Psoas muscle (tissue), 8 donors: ENCODE data around the gene MCTP1. TPM values are rescaled to one million over a fixed set of nuclear protein-coding genes. Genes with fewer than 3 reads are reported as not detected.

Experiments
- ATAC-seq, 4 donors: fragments of 200-7000 bp; cut with Tn5 transposase; one replicate each; pipeline ENCODE4 v1.9.1; 2020; ENCODE audit warnings: moderate library complexity in 3 of 4, mild to moderate bottlenecking in 2 of 4
- DNase-seq, 2 donors: peaks; one replicate each; pipeline ENCODE4 v3.0.0-alpha.2; 2020
- H3K27ac ChIP-seq: fragments of 200-600 bp; one replicate; pipeline ENCODE4 v1.8.0; 2022
- H3K27me3 ChIP-seq, 3 donors: fragments of 200-600 bp in 1 of 3; one replicate each; pipeline versions ENCODE4 v1.6.1 to v1.8.0; 2013 to 2022; ENCODE audit warnings: low read length in 2 of 3, mild to moderate bottlenecking in 2 of 3, moderate library complexity in 1 of 3; ENCODE audit not compliant: insufficient read depth in 3 of 3
- H3K36me3 ChIP-seq, 2 donors: fragments of 200-600 bp in 1 of 2; one replicate each; pipeline versions ENCODE4 v1.6.1 to v1.8.0; 2013 to 2022; ENCODE audit warnings: low read depth in 1 of 2, mild to moderate bottlenecking in 1 of 2, moderate library complexity in 1 of 2; ENCODE audit not compliant: insufficient read depth in 1 of 2
- H3K4me1 ChIP-seq: fragments of 200-600 bp; one replicate; pipeline ENCODE4 v1.8.0; 2022
- H3K4me3 ChIP-seq: fragments of 200-600 bp; one replicate; pipeline ENCODE4 v1.8.0; 2022; ENCODE audit warnings: mild to moderate bottlenecking
- H3K9me3 ChIP-seq: fragments of 200-600 bp; one replicate; pipeline ENCODE4 v1.8.0; 2022
- WGBS, 3 donors: extraction: QIAGEN DNeasy Blood & Tissue Kit; methylation state at CpG; one replicate each; pipeline versions ENCODE4 v1.1.6 to v1.1.7; 2013; 5-methylcytosine and 5-hydroxymethylcytosine counted together
- intact Hi-C, 2 donors: fragments of 100-400 bp; cut with DNase I; formaldehyde crosslinking; loops; one replicate each; pipeline versions ENCODE4 v1.11.0 to v1.14.2; 2022
- polyA plus RNA-seq, 3 donors: library from polyadenylated mRNA; stranded (reverse); fragments of 200-250 nt; gene quantifications; one replicate each; pipeline ENCODE4 v1.2.3, GENCODE V29; 2013
- total RNA-seq, 4 donors: library from RNA; stranded (reverse); fragmentation: NEBNext Ultra II Directional in 2 of 4; extraction: Animal tissue kit (Norgen Biotek cat#: 25700) in 2 of 4; gene quantifications; one replicate each; pipeline versions ENCODE4 v1.2.1 to v1.2.4, GENCODE V29; 2021 to 2023
- TF ChIP-seq, protein P1 (sequence below): fragments of 200-600 bp; IDR thresholded peaks from one replicate; pipeline ENCODE4 v1.8.0; 2022; ENCODE audit warnings: antibody characterized with exemption
- donor health status: healthy with polysubstance abuse.
- donor health status: DM: no; HTN: no; CAD: no; lungs with moderate emphysema.
- donor health status: Bipolar disorder and iron deficiency.
- donor health status: healthy.
- donor health status: DM: yes; HTN: yes; CAD: no.
- donor health status: DM: no; HTN: no; CAD: no.
- donor health status: DM: no; HTN: no; CAD: no.
- donor health status: DM: yes; HTN: yes; CAD: no.

The MCTP1 gene
- total and polyA plus RNA-seq, 7 donors = 1.4 to 8.8 (median 3.5) TPM

DNA sequence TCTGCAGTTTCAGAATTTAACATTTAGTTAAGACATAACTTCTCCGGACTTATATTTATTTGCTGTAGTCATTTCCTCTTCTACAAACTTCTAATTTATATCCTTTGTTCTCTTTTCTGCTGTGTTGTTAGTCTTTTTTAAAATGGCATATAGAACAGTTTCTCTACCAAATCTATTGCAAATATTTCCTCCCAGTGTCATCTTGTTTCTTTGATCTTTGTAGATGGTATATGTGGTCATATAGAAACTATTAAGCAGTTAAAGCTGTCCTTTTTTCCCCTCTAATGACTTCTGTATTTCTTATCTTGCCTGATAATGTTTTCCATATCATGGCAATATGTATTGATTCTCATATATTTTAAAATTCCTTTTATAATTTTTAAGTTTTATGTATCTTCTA lies 264.5 kb downstream of the MCTP1 start:
- H3K4me1 ChIP-seq = no peaks in the 10 kb centered on the region
- DNase-seq = no peak
- WGBS, 3 donors = 0 to 83% (median 0%) methylated on average over 1 of the region's 1 CpG
- H3K9me3 ChIP-seq = no peaks in the 10 kb centered on the region
- H3K36me3 ChIP-seq = no peaks in the 10 kb centered on the region
- ATAC-seq = no peak
- no peak overlapping the region for H3K4me3 ChIP-seq
- H3K27ac ChIP-seq = no peak overlapping the region
- intact Hi-C loops = no loop called here
- no peaks in the 10 kb centered on the region for H3K27me3 ChIP-seq
- TF ChIP-seq, protein P1, sequence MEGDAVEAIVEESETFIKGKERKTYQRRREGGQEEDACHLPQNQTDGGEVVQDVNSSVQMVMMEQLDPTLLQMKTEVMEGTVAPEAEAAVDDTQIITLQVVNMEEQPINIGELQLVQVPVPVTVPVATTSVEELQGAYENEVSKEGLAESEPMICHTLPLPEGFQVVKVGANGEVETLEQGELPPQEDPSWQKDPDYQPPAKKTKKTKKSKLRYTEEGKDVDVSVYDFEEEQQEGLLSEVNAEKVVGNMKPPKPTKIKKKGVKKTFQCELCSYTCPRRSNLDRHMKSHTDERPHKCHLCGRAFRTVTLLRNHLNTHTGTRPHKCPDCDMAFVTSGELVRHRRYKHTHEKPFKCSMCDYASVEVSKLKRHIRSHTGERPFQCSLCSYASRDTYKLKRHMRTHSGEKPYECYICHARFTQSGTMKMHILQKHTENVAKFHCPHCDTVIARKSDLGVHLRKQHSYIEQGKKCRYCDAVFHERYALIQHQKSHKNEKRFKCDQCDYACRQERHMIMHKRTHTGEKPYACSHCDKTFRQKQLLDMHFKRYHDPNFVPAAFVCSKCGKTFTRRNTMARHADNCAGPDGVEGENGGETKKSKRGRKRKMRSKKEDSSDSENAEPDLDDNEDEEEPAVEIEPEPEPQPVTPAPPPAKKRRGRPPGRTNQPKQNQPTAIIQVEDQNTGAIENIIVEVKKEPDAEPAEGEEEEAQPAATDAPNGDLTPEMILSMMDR = no peak

DNA sequence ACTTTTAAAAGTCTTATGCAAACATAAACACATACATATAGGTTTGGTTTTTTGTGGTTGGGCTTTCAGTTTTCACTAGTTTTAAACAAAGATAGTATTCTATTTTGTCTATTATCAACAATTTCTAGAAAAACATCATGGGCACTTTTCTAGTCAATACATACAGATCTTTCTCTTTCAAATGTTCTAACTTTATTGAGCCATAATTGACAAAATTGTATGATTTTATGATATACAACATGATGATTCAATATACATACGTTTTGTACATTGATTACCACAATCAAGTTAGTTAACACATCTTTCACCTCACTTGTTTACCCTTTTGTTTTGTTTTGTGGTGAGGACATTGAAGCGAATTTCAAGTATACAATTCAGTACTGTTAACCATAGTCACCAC lies 265.9 kb downstream of the MCTP1 start:
- ATAC-seq (no peak), DNase-seq (no peak)
- intact Hi-C loops = no loop called here
- TF ChIP-seq, protein P1 = no peak
- Histone ChIP-seq H3K27me3 (no peaks in the 10 kb centered on the region), H3K36me3 (no peaks in the 10 kb centered on the region), H3K4me3 (no peak overlapping the region), H3K27ac (no peak overlapping the region), H3K9me3 (no peaks in the 10 kb centered on the region), H3K4me1 (no peaks in the 10 kb centered on the region)
- WGBS, 3 donors = 71 to 89% (median 81%) methylated on average over 2 of the region's 2 CpGs

DNA sequence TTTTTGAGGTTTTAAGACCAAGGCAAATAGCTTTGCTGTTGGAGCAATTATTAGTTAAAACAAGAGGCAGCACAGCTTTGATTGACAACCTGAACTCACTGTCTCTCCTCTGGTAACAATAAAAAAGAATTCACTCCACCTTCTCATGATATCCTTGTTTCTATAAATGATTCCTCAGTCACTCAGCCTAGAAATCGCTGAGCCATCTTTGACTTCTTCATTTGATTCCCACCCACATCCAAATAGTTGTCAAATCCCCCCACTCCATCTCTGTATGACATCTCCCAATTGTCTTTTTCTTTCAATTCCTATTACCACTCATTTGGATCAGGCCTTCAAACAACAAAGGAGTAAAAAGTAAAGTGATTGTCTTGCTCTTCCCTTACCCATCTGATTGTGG lies 266.4 kb downstream of the MCTP1 start:
- ATAC-seq = no peak

DNA sequence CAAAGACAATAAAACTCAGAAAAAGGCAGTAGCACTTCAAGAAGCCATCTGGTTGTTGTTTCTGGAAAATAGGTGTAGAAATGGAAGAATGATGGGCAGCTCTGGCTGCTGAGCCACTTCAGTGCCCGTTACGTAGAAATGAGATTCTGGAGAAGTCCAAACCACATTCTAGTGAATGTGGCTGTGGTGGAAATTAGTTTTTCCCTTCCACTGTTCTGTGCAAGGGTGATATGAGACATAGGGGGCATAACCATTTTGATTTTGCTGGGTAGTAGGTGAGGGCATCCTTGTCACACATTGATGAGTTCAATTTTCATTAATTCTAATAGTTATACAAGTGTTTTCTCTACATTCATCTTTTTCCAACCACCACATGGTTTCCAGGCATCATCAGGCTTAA lies 275.1 kb downstream of the MCTP1 start:
- 78 to 87% (median 86%) methylated on average over 2 of the region's 2 CpGs for WGBS, 3 donors
- Histone ChIP-seq H3K27me3 (no peaks in the 10 kb centered on the region), H3K36me3 (no peaks in the 10 kb centered on the region), H3K9me3 (peaks cover 2% of the 10 kb centered on the region), H3K27ac (no peak overlapping the region), H3K4me3 (no peak overlapping the region), H3K4me1 (no peaks in the 10 kb centered on the region)
- intact Hi-C loops = no loop called here
- ATAC-seq (no peak), DNase-seq (no peak)
- TF ChIP-seq, protein P1 = no peak

More for the DNA sequence above, 266.4 kb downstream of the MCTP1 start:
- Histone ChIP-seq H3K27me3 (no peaks in the 10 kb centered on the region), H3K4me1 (no peaks in the 10 kb centered on the region), H3K9me3 (no peaks in the 10 kb centered on the region), H3K36me3 (no peaks in the 10 kb centered on the region), H3K27ac (no peak overlapping the region), H3K4me3 (no peak overlapping the region)
- intact Hi-C loops = no loop called here
- TF ChIP-seq, protein P1 = no peak
- 89 to 92% (median 90%) methylated on average over 1 of the region's 1 CpG for WGBS, 3 donors
- no peak for DNase-seq

DNA sequence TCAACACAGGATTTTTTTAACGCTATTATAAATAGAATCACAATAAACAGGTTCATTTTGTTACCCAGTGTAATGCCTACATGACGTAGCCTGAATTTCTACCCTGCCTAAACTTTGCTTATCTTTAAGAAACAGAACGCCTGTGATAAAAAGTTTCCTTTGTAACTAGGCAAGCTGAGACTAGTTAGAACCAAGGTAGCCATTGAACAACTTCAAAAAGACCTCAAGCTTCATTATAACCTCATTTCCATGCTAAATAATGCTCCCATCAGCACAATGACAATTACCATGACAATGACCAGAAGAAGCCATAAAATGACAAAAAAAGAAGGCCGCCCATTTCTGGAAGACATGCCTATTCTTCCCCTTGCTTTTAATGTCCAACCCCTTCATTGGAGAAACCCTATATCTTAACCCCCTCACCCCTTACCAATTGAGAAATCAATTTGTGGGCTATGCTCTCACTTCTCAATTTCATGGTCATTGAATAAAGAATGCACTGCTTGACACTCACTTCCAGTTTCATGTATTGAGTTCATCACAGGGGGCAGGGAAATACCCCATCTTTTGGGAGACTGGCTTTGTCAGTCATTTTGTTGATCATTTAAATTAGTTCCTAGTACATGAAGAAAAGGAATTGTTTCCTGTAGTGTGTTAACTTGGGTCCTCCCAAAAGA lies 276.8 kb downstream of the MCTP1 start:
- H3K27ac ChIP-seq = no peak overlapping the region
- whole genome bisulfite sequencing, 3 donors = 71 to 76% (median 75%) methylated on average over 4 of the region's 4 CpGs
- H3K27me3 ChIP-seq = peaks cover 0 to 1% (median 0%) of the 10 kb centered on the region in 3 donors
- TF ChIP-seq, protein P1 = no peak
- H3K9me3 ChIP-seq = peaks cover 4% of the 10 kb centered on the region
- H3K36me3 ChIP-seq = no peaks in the 10 kb centered on the region
- H3K4me1 ChIP-seq = no peaks in the 10 kb centered on the region
- DNase-seq = no peak
- intact Hi-C loops = no loop called here
- no peak overlapping the region for H3K4me3 ChIP-seq
- no peak for ATAC-seq
